Keratinocyte (primary cell): Measurements from ENCODE around the gene SNU13. TPM values are rescaled to one million over a fixed set of nuclear protein-coding genes. Genes with fewer than 3 reads are reported as not detected.

Experiments
- DNase-seq: peaks from one replicate; pipeline ENCODE4 v3.0.0-alpha.2; 2011; ENCODE audit warnings: low read depth, missing footprints, low spot score
- FAIRE-seq: peaks from 2 replicates; lab custom pipeline; 2011; peaks lifted over from hg19 to GRCh38; lab: Jason Lieb, UNC
- H2AFZ ChIP-seq: 2 replicates; pipeline ENCODE4 v1.6.0; 2012; ENCODE audit warnings: low read length, control low read depth, inconsistent platforms; ENCODE audit not compliant: control insufficient read depth
- H3K27ac ChIP-seq: 2 replicates; pipeline ENCODE4 v1.5.1; 2011; ENCODE audit warnings: low read length; ENCODE audit not compliant: control insufficient read depth, insufficient read depth
- H3K27me3 ChIP-seq: 3 replicates; pipeline ENCODE4 v1.6.0; 2011; ENCODE audit warnings: low read length; ENCODE audit not compliant: control insufficient read depth, insufficient read depth; ENCODE audit errors: extremely low read depth
- H3K36me3 ChIP-seq, 2 experiments: 2 replicates in 1 of 2; 3 replicates in 1 of 2; pipeline ENCODE4 v1.5.1; 2011; ENCODE audit warnings: low read length in 2 of 2, mild to moderate bottlenecking in 1 of 2; ENCODE audit not compliant: control insufficient read depth in 2 of 2, insufficient read depth in 2 of 2; ENCODE audit errors: extremely low read depth in 1 of 2
- H3K4me1 ChIP-seq: 3 replicates; pipeline ENCODE4 v1.5.1; 2011; ENCODE audit warnings: low read length; ENCODE audit not compliant: control insufficient read depth, insufficient read depth; ENCODE audit errors: extremely low read depth
- H3K4me2 ChIP-seq: 3 replicates; pipeline ENCODE4 v1.6.0; 2011; ENCODE audit warnings: low read depth, low read length; ENCODE audit not compliant: control insufficient read depth, insufficient read depth; ENCODE audit errors: extremely low read depth
- H3K4me3 ChIP-seq, 3 experiments: fragments of 200-600 bp in 1 of 3; sonication (generic) in 1 of 3; 2 replicates in 2 of 3; 3 replicates in 1 of 3; pipeline ENCODE4 v1.5.1; 2011 to 2016; ENCODE audit warnings: low read length in 3 of 3, mild to moderate bottlenecking in 3 of 3, control low read depth in 2 of 3, inconsistent platforms in 1 of 3, low read depth in 1 of 3, mixed read lengths in 1 of 3, mixed run types in 1 of 3, moderate library complexity in 1 of 3; ENCODE audit not compliant: control insufficient read depth in 2 of 3, insufficient read depth in 2 of 3; ENCODE audit errors: extremely low read depth in 1 of 3
- H3K79me2 ChIP-seq: 2 replicates; pipeline ENCODE4 v1.6.0; 2012; ENCODE audit warnings: low read length; ENCODE audit not compliant: control insufficient read depth, insufficient read depth
- H3K9ac ChIP-seq: 3 replicates; pipeline ENCODE4 v1.6.0; 2011; ENCODE audit warnings: low read length; ENCODE audit not compliant: control insufficient read depth, insufficient read depth; ENCODE audit errors: extremely low read depth
- H3K9me1 ChIP-seq: 3 replicates; pipeline ENCODE4 v1.6.0; 2011; ENCODE audit warnings: low read length; ENCODE audit not compliant: control insufficient read depth, insufficient read depth; ENCODE audit errors: extremely low read depth
- H3K9me3 ChIP-seq: 2 replicates; pipeline ENCODE4 v1.5.1; 2012; ENCODE audit warnings: low read depth, low read length; ENCODE audit not compliant: control insufficient read depth
- H4K20me1 ChIP-seq: 3 replicates; pipeline ENCODE4 v1.6.0; 2011; ENCODE audit warnings: low read length; ENCODE audit not compliant: control insufficient read depth, insufficient read depth; ENCODE audit errors: extremely low read depth
- EZH2 ChIP-seq: IDR thresholded peaks from one replicate; pipeline ENCODE4 v1.6.1; 2012; ENCODE audit warnings: inconsistent platforms, mild to moderate bottlenecking, low read length, moderate library complexity
- dilution Hi-C: fragments of 300-500 bp; cut with MboI; formaldehyde crosslinking; loops from one replicate; pipeline ENCODE4 v1.7.0; 2020; ENCODE audit warnings: low sequenced_read_pairs; ENCODE audit not compliant: extremely low pct_ligation_motif_present
- polyA plus RNA-seq, 5 experiments: library from polyadenylated mRNA; depleted of rRNA in 3 of 5; stranded (reverse) in 3 of 5; stranded (forward) in 1 of 5; unstranded in 1 of 5; fragments of >200 nt; gene quantifications; 1 replicate in 1 of 5; 2 replicates in 3 of 5; 3 replicates in 1 of 5; pipeline versions ENCODE4 v1.2.1 to v1.2.3, GENCODE V29; 2011 to 2012; ENCODE audit warnings: missing spikeins in 2 of 5, low read depth in 1 of 5, low replicate concordance in 1 of 5
- TF ChIP-seq, protein P1 (sequence below), 3 experiments: IDR thresholded peaks in 1 of 3; conservative IDR thresholded peaks in 1 of 3; optimal IDR thresholded peaks in 1 of 3; 2 replicates in 2 of 3; 3 replicates in 1 of 3; pipeline versions ENCODE3 to v1.5.1; 2011; ENCODE audit warnings: low read length in 3 of 3, mild to moderate bottlenecking in 3 of 3, moderate library complexity in 2 of 3, control low read depth in 1 of 3, inconsistent platforms in 1 of 3; ENCODE audit not compliant: insufficient read depth in 2 of 3; ENCODE audit errors: extremely low read depth in 1 of 3

Gene SNU13
- polyA plus RNA-seq, 1 donor (not counting 4 experiments of a cell fraction or from before 2014, with no cell fraction given) = 230 TPM

DNA sequence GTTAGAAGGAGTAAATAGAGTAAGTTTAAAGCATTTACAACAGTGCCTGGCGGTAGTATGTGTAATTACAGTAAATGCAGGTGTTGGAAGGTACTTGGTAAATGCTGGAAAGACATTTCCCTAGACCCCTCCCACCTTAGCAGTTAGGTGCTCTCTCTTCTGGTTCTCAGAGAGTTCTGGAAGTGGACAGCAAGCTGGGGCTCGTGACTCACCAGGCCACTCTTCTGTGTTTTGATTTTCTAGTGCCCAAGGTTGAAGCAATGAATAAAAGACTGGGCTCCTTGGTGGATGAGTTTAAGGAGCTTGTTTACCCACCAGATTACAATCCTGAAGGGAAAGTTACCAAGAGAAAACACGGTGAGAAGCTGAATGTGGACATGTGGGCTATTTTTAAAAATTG is 27.6 kb downstream of the SNU13 start:
- FAIRE-seq = no peak

DNA sequence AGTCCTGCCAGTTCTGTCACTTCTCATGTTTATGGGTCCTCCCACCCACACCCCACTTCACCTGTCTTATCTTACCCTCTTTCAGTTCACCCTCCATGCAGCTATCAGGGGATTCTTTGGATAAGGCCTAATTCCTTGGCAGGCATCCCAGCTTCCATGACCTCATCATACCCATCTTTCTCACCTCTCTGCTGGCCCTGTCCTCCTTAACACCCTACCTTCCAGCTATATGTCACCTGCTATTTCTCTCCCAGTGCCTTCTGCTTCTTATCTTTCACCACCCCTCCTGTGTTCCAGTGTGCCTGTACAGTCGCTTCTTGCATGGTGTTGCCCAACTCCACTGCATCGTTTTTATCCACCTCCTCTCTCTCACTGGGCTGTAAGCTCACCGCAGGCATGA is 28.3 kb downstream of the SNU13 start:
- H3K27me3 ChIP-seq = no peaks in the 10 kb centered on the region
- dilution Hi-C loops = no loop called here
- no peaks in the 10 kb centered on the region for H3K9me1 ChIP-seq
- DNase-seq (no peak), FAIRE-seq (no peak)
- H2AFZ ChIP-seq = no peak overlapping the region
- H3K4me2 ChIP-seq = no peak overlapping the region
- H3K9me3 ChIP-seq = no peaks in the 10 kb centered on the region
- TF ChIP-seq, protein P1, sequence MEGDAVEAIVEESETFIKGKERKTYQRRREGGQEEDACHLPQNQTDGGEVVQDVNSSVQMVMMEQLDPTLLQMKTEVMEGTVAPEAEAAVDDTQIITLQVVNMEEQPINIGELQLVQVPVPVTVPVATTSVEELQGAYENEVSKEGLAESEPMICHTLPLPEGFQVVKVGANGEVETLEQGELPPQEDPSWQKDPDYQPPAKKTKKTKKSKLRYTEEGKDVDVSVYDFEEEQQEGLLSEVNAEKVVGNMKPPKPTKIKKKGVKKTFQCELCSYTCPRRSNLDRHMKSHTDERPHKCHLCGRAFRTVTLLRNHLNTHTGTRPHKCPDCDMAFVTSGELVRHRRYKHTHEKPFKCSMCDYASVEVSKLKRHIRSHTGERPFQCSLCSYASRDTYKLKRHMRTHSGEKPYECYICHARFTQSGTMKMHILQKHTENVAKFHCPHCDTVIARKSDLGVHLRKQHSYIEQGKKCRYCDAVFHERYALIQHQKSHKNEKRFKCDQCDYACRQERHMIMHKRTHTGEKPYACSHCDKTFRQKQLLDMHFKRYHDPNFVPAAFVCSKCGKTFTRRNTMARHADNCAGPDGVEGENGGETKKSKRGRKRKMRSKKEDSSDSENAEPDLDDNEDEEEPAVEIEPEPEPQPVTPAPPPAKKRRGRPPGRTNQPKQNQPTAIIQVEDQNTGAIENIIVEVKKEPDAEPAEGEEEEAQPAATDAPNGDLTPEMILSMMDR (optimal IDR thresholded peaks at IDR 0.05 in 1 of 3, IDR thresholded peaks at IDR 0.05 in 1 of 3, conservative IDR thresholded peaks at IDR 0.05 in 1 of 3; ENCODE audit: extremely low read depth in 1 of 3, insufficient read depth in 2 of 3, low read length in 3 of 3) = no peak
- no peak for TF ChIP-seq EZH2
- no peak overlapping the region for H3K27ac ChIP-seq
- H3K4me3 ChIP-seq = no peak overlapping the region
- no peaks in the 10 kb centered on the region for H4K20me1 ChIP-seq
- peaks cover 11% of the 10 kb centered on the region for H3K4me1 ChIP-seq
- peaks cover 1% of the 10 kb centered on the region for H3K79me2 ChIP-seq
- H3K9ac ChIP-seq = no peak overlapping the region
- peaks cover 39 to 66% of the 10 kb centered on the region in 2 experiments for H3K36me3 ChIP-seq

More for the DNA sequence above, 27.6 kb downstream of the SNU13 start:
- Histone ChIP-seq H3K79me2 (peaks cover 1% of the 10 kb centered on the region), H3K9me3 (no peaks in the 10 kb centered on the region), H4K20me1 (no peaks in the 10 kb centered on the region), H2AFZ (no peak overlapping the region), H3K27me3 (no peaks in the 10 kb centered on the region), H3K4me1 (peaks cover 11% of the 10 kb centered on the region), H3K4me3 (no peak overlapping the region), H3K4me2 (no peak overlapping the region), H3K27ac (no peak overlapping the region), H3K36me3 (peaks cover 37 to 62% of the 10 kb centered on the region in 2 experiments), H3K9me1 (no peaks in the 10 kb centered on the region), H3K9ac (no peak overlapping the region)
- no peak for DNase-seq
- no peak for TF ChIP-seq EZH2
- TF ChIP-seq, protein P1 (optimal IDR thresholded peaks at IDR 0.05 in 1 of 3, IDR thresholded peaks at IDR 0.05 in 1 of 3, conservative IDR thresholded peaks at IDR 0.05 in 1 of 3; ENCODE audit: extremely low read depth in 1 of 3, insufficient read depth in 2 of 3, low read length in 3 of 3) = no peak
- dilution Hi-C loops = no loop called here
